HCT116 (cell line): ENCODE results near the gene FAM219A.

Experiments
- CTCF ChIP-seq, 3 experiments: fragments of 200-600 bp in 1 of 3; sonication (generic) in 1 of 3; IDR thresholded peaks in 2 of 3; conservative IDR thresholded peaks in 1 of 3; 2 replicates each; pipeline ENCODE4 v1.5.1; 2012 to 2017; ENCODE audit warnings: low read depth in 2 of 3, low read length in 2 of 3, antibody characterized with exemption in 1 of 3, borderline replicate concordance in 1 of 3, control low read depth in 1 of 3, mild to moderate bottlenecking in 1 of 3, mixed read lengths in 1 of 3, mixed run types in 1 of 3, moderate library complexity in 1 of 3; ENCODE audit not compliant: insufficient read depth in 1 of 3
- EZH2phosphoT487 ChIP-seq: fragments of 200-600 bp; IDR thresholded peaks from 2 replicates; pipeline ENCODE4 v1.6.1; 2018; ENCODE audit warnings: antibody characterized with exemption, borderline replicate concordance
- FOSL1 ChIP-seq: IDR thresholded peaks from 2 replicates; pipeline ENCODE4 v1.6.1; 2012; ENCODE audit warnings: low read depth
- JUND ChIP-seq: IDR thresholded peaks from 2 replicates; pipeline ENCODE4 v1.6.1; 2012
- MAX ChIP-seq: IDR thresholded peaks from 2 replicates; pipeline ENCODE4 v1.6.1; 2012
- POLR2A ChIP-seq: IDR thresholded peaks from 2 replicates; pipeline ENCODE4 v1.7.0; 2011; ENCODE audit warnings: borderline replicate concordance; ENCODE audit not compliant: insufficient read depth, insufficient read length; ENCODE audit errors: extremely low read depth
- POLR2AphosphoS5 ChIP-seq: IDR thresholded peaks from 2 replicates; pipeline ENCODE4 v1.6.1; 2011; ENCODE audit warnings: mild to moderate bottlenecking, low read depth, low read length, moderate library complexity
- RAD21 ChIP-seq: IDR thresholded peaks from 2 replicates; pipeline ENCODE4 v1.6.1; 2012; ENCODE audit warnings: low read depth, mild to moderate bottlenecking
- YY1 ChIP-seq: IDR thresholded peaks from 2 replicates; pipeline ENCODE4 v1.6.1; 2011; ENCODE audit warnings: low read length, low read depth, moderate library complexity, mild to moderate bottlenecking; ENCODE audit not compliant: insufficient replicate concordance; ENCODE audit errors: extremely low read depth
- ZBTB33 ChIP-seq: IDR thresholded peaks from 2 replicates; pipeline ENCODE4 v1.6.1; 2011; ENCODE audit warnings: mild to moderate bottlenecking, low read length, moderate library complexity; ENCODE audit not compliant: insufficient replicate concordance; ENCODE audit errors: extremely low read depth
- ZNF274 ChIP-seq: fragments of 200-500 bp; sonication (Bioruptor generic); IDR thresholded peaks from 2 replicates; pipeline ENCODE4 v1.6.1; 2014; ENCODE audit warnings: mild to moderate bottlenecking, low read depth, low read length, inconsistent platforms

- TF ChIP-seq CTCF (IDR thresholded peaks at IDR 0.05 in 2 of 3, conservative IDR thresholded peaks at IDR 0.05 in 1 of 3; ENCODE audit: borderline replicate concordance in 1 of 3, insufficient read depth in 1 of 3, low read depth in 2 of 3, low read length in 2 of 3): peak in 2 of 3 experiments; percentile 33 to 46; a peak in 4 of 6 replicates
- no peak for TF ChIP-seq EZH2phosphoT487
- no peak for TF ChIP-seq POLR2AphosphoS5
- TF ChIP-seq FOSL1: no peak
- no peak for TF ChIP-seq POLR2A
- TF ChIP-seq JUND: no peak
- TF ChIP-seq ZBTB33: no peak
- TF ChIP-seq ZNF274: no peak
- TF ChIP-seq RAD21: no peak
- no peak for TF ChIP-seq YY1
- no peak for TF ChIP-seq MAX
Measured at GRCh38 chr9:34375901-34376595, 82.3 kb downstream of the FAM219A start.
